Peyer's patch (tissue), 4 donors: Measurements from ENCODE around the gene ARMC9. TPM values are rescaled to one million over a fixed set of nuclear protein-coding genes. Genes with fewer than 3 reads are reported as not detected.

Experiments
- DNase-seq, 3 donors: peaks; one replicate each; pipeline ENCODE4 v3.0.0-alpha.2; 2017 to 2019
- H3K27ac ChIP-seq, 4 donors: fragments of 200-600 bp; sonication (generic); one replicate each; pipeline ENCODE4 v1.5.1; 2016 to 2019
- H3K27me3 ChIP-seq, 2 donors: fragments of 200-600 bp; sonication (generic); one replicate each; pipeline ENCODE4 v1.5.1; 2019
- H3K36me3 ChIP-seq, 3 donors: fragments of 200-600 bp; sonication (generic); one replicate each; pipeline ENCODE4 v1.5.1; 2016 to 2019
- H3K4me1 ChIP-seq, 4 donors: fragments of 200-600 bp; sonication (generic); one replicate each; pipeline ENCODE4 v1.5.1; 2016 to 2019
- H3K4me3 ChIP-seq, 4 donors: fragments of 200-600 bp; sonication (generic); 1 replicate in 3 of 4; 2 replicates in 1 of 4; pipeline ENCODE4 v1.5.1; 2016 to 2019; ENCODE audit warnings: mild to moderate bottlenecking in 1 of 4
- H3K9me3 ChIP-seq, 4 donors: fragments of 200-600 bp; sonication (generic); one replicate each; pipeline ENCODE4 v1.5.1; 2016 to 2019; ENCODE audit warnings: mild to moderate bottlenecking in 1 of 4
- POLR2A ChIP-seq, 2 donors: fragments of 450-650 bp; IDR thresholded peaks; one replicate each; pipeline ENCODE4 v1.5.1; 2017; ENCODE audit warnings: antibody characterized with exemption in 2 of 2, mild to moderate bottlenecking in 2 of 2, moderate library complexity in 2 of 2
- total RNA-seq, 4 donors: library from RNA; depleted of rRNA; stranded (reverse); fragments of >200 nt; gene quantifications; one replicate each; pipeline ENCODE4 v1.1.0, GENCODE V29; 2016
- TF ChIP-seq, protein P1 (sequence below), 6 experiments: fragments of 450-650 bp in 4 of 6; fragments of 200-600 bp in 2 of 6; sonication (generic) in 1 of 6; IDR thresholded peaks; one replicate each; pipeline ENCODE4 v1.5.1; 2017 to 2019; ENCODE audit warnings: antibody characterized with exemption in 6 of 6, mild to moderate bottlenecking in 3 of 6, moderate library complexity in 1 of 6

The ARMC9 gene
- total RNA-seq, 4 donors from 2014 or later = 3.3 to 15.7 (median 10.5) TPM

DNA sequence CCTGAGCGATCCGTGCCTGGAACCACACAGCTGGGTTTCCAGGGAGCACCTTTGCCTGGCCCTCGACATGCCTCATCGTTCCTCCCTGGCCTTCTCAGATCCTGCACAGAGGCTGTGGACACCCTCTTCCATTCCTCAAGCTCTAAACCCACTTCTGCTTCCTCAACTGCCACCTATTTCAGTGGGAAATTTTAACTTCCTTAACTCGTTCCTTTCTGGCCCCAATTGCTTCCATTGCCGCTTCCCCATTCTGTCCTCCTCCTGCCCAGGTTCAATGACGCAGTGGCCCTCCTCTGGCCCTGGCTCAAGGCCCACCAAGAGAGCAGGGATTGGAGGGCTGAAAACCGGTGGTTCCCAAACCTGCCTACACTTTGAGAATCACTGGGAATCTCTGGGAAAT is 192.2 kb downstream of the ARMC9 start:
- no peaks in the 10 kb centered on the region for H3K36me3 ChIP-seq
- peaks cover 0 to 5% (median 2%) of the 10 kb centered on the region in 4 donors for H3K4me1 ChIP-seq
- H3K4me3 ChIP-seq = no peak overlapping the region
- no peak overlapping the region for H3K27ac ChIP-seq
- TF ChIP-seq, protein P1, sequence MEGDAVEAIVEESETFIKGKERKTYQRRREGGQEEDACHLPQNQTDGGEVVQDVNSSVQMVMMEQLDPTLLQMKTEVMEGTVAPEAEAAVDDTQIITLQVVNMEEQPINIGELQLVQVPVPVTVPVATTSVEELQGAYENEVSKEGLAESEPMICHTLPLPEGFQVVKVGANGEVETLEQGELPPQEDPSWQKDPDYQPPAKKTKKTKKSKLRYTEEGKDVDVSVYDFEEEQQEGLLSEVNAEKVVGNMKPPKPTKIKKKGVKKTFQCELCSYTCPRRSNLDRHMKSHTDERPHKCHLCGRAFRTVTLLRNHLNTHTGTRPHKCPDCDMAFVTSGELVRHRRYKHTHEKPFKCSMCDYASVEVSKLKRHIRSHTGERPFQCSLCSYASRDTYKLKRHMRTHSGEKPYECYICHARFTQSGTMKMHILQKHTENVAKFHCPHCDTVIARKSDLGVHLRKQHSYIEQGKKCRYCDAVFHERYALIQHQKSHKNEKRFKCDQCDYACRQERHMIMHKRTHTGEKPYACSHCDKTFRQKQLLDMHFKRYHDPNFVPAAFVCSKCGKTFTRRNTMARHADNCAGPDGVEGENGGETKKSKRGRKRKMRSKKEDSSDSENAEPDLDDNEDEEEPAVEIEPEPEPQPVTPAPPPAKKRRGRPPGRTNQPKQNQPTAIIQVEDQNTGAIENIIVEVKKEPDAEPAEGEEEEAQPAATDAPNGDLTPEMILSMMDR (IDR thresholded peaks at IDR 0.05) = no peak
- no peak for TF ChIP-seq POLR2A (IDR thresholded peaks at IDR 0.05)
- DNase-seq = no peak
- H3K9me3 ChIP-seq = no peaks in the 10 kb centered on the region
- no peaks in the 10 kb centered on the region for H3K27me3 ChIP-seq

DNA sequence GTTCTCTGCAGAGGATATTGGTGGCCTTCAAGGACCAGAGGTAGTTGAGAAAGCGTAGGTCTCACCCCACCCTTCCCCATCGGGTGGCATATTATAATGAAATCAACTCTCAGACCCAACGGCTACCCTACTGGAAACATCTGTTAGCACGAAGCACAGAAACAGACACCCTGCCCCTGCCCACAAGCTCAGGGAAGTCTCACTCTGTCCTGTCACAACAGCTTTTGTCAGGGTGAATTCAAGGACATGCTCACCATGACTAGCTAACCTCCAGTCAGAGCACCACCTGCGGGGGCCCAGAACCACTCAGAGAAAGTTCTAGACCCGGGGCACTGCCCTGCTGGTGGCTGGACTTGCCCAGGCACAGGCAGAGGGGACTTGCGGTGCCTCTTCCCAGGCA is 193.6 kb downstream of the ARMC9 start:
- H3K27ac ChIP-seq = peak overlapping the region in 1 of 4 donors; percentile 89
- no peaks in the 10 kb centered on the region for H3K27me3 ChIP-seq
- no peaks in the 10 kb centered on the region for H3K36me3 ChIP-seq
- DNase-seq = no peak
- TF ChIP-seq POLR2A (IDR thresholded peaks at IDR 0.05) = no peak
- TF ChIP-seq, protein P1 (IDR thresholded peaks at IDR 0.05) = no peak
- H3K4me3 ChIP-seq = no peak overlapping the region
- peaks cover 0 to 11% (median 6%) of the 10 kb centered on the region in 4 donors for H3K4me1 ChIP-seq
- no peaks in the 10 kb centered on the region for H3K9me3 ChIP-seq

DNA sequence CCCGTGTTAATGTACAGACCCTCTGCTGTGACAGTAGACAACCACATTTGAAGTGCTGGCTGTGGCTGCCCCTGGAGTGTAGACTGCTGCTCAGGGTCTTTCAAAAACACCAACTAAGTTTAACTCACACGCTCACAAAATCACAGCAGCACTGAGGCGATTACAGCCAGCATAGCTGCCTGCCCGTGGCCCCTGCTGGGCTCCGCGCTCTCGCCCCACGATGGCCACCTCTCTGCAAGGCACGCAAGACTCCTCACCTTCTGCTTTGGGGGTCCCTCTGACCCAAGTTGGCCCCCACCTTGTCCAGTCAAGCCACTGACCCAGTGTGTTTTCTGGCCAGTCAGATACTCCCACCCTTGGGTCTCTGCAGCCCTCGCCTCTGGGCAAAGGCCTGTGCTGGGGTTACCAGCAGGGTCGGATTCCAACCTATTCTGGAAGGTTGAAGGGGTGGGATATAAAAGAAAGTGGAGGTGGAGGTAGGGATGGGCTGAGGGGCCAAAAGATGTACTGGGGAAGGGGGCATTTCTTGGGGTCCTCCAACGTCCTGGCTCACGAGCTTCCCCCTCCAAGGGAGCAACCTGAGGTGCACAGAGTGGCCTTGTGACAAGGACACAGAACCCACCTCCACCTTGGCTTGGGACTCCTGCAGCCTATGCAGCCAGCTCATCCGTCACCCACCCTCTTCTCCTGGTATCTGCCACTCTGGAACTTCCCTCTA is 194.2 kb downstream of the ARMC9 start:
- peak overlapping the region in 2 of 4 donors; percentile 81 to 89 for H3K27ac ChIP-seq
- peaks cover 0 to 17% (median 6%) of the 10 kb centered on the region in 4 donors for H3K4me1 ChIP-seq
- no peak for DNase-seq
- no peaks in the 10 kb centered on the region for H3K9me3 ChIP-seq
- peaks cover 0 to under 1% (median 0%) of the 10 kb centered on the region in 3 donors for H3K36me3 ChIP-seq
- TF ChIP-seq, protein P1 (IDR thresholded peaks at IDR 0.05) = no peak
- no peak for TF ChIP-seq POLR2A (IDR thresholded peaks at IDR 0.05)
- no peak overlapping the region for H3K4me3 ChIP-seq
- no peaks in the 10 kb centered on the region for H3K27me3 ChIP-seq

DNA sequence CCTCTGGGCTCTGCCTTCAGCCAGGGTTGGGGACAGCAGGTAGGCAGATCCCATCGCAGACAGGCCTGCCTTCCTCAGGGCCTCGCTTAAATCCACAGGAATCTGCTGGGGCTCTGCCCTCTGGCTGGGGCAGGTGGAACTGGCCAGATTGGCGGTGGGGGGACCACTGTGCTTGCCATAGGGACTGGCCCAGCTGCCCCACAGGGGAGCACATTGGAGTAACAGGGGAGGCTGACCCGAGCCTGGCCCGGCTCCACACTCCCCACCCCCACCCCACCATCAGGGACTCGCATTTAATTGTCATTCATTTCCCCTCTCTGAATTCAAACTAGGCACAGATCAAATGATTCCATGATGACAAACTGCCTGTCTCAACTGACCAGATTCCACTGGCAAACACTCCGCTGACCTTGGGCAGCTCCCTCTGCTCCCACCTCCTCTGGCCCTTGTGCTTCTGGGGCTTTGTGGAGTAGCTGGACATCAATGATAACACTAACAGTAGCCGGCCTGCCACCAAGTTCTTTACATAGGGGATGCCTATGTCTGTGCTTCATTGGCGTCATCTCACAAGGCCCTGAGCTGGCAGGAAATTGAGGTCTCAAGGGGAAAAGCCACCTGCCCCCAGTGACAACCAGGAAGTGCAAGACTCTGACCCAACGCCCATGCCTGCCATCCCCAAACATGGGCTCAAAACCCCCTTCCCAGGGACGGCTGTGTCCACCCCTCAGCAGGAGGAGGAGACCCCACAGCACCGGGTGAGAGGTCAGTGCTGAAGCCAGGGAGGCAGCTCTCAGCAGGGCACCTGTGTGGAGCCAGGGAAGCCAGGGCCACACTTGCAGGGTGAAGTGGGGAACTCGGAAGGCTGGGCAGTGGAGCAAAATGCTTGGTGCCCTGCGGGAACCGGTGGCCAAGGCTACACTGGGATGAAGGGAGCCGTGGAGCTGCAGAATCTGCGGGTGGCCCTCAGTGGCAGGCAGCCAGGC is 195.0 kb downstream of the ARMC9 start:
- no peaks in the 10 kb centered on the region for H3K9me3 ChIP-seq
- peak overlapping the region in 2 of 4 donors; percentile 20 to 73 for H3K4me3 ChIP-seq
- peak overlapping the region; percentile 1 to 89 (median 53) for H3K27ac ChIP-seq
- peak in 2 of 3 donors; percentile 79 to 80 for DNase-seq
- H3K36me3 ChIP-seq = peaks cover 0 to 9% (median 0%) of the 10 kb centered on the region in 3 donors
- TF ChIP-seq, protein P1 (IDR thresholded peaks at IDR 0.05) = peak in 5 of 6 experiments; percentile 6 to 36 (median 25)
- no peak for TF ChIP-seq POLR2A (IDR thresholded peaks at IDR 0.05)
- H3K4me1 ChIP-seq = peaks cover 0 to 19% (median 6%) of the 10 kb centered on the region in 4 donors
- no peaks in the 10 kb centered on the region for H3K27me3 ChIP-seq
